Measurements from ENCODE around the gene C1orf35.
A peak's percentile ranks its signal among the peaks of the same experiment; 100 is the strongest.

Gene C1orf35

GRCh38 chr1:228108742-228109072, 5.6 kb upstream of the C1orf35 start:
- Histone ChIP-seq H3K36me3 (ENCODE audit: insufficient read depth, low read length) (peaks cover 16% of the 10 kb centered on the region), H3K27ac (ENCODE audit: low read depth, low read length) (peak overlapping the region; percentile 66), H3K9me3 (ENCODE audit: insufficient read depth, low read depth, low read length) (no peaks in the 10 kb centered on the region), H3K4me1 (ENCODE audit: insufficient read depth, low read length) (0 out of 2 replicates have a peak, but pooled peaks cover 5% of the 10 kb centered on the region), H3K27me3 (ENCODE audit: insufficient read depth, low read length) (peaks cover 13% of the 10 kb centered on the region), H3K9ac (ENCODE audit: low read depth, low read length) (peak overlapping the region; percentile 84), H3K4me3 (ENCODE audit: low read length) (peak overlapping the region; percentile 87)
- WGBS: 11% methylated on average over 8 of the region's 8 CpGs

DNA sequence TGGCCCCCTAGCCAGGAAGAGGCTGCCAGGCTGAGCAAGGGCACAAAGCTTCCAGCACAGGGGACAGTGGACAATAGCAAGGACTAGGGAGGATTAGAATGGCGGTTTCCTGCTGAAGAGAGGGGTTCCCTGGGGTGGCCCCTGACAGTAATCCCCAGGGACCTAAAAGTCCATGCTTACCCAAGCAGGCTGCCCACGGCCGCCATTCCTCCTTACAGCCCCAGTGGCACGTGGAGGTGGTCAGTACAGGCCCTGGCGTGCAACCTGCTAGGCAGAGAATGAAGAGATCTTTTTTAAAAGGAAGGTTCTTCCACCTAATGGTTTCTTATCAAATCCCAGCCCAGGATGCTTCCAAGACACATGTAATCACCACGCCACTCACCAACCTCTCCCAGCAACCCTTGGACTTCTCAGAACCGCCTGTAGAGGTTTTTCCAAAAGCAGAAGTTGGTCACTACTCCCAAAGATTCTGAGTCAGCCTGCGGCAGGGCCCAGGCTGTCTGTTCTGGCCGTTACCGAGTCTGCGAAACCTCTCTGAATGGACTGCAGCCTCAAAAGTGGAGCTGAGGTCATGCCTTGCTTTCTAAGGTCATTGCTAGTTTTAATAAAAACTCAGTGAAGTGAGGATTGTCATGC, 5.0 kb upstream of the C1orf35 start:
- H3K4me3 ChIP-seq (ENCODE audit: low read length): peak overlapping the region; percentile 87
- H3K9me3 ChIP-seq (ENCODE audit: insufficient read depth, low read depth, low read length): no peaks in the 10 kb centered on the region
- peaks cover 16% of the 10 kb centered on the region for H3K36me3 ChIP-seq (ENCODE audit: insufficient read depth, low read length)
- H3K4me1 ChIP-seq (ENCODE audit: insufficient read depth, low read length): 0 out of 2 replicates have a peak, but pooled peaks cover 5% of the 10 kb centered on the region
- no peak overlapping the region for H3K27ac ChIP-seq (ENCODE audit: low read depth, low read length)
- 89% methylated on average over 11 of the region's 11 CpGs for WGBS
- H3K27me3 ChIP-seq (ENCODE audit: insufficient read depth, low read length): peaks cover 13% of the 10 kb centered on the region
- peak overlapping the region; percentile 84; the same call in 1 of the 2 replicates for H3K9ac ChIP-seq (ENCODE audit: low read depth, low read length)

- Histone ChIP-seq H3K27ac (ENCODE audit: low read depth, low read length) (no peak overlapping the region), H3K9me3 (ENCODE audit: insufficient read depth, low read depth, low read length) (no peaks in the 10 kb centered on the region), H3K9ac (ENCODE audit: low read depth, low read length) (no peak overlapping the region), H3K36me3 (ENCODE audit: insufficient read depth, low read length) (peaks cover 16% of the 10 kb centered on the region), H3K4me3 (ENCODE audit: low read length) (no peak overlapping the region), H3K27me3 (ENCODE audit: insufficient read depth, low read length) (peaks cover 13% of the 10 kb centered on the region), H3K4me1 (ENCODE audit: insufficient read depth, low read length) (0 out of 2 replicates have a peak, but pooled peaks cover 5% of the 10 kb centered on the region)
- 94% methylated on average over 19 of the region's 19 CpGs for WGBS
Observed at GRCh38 chr1:228107636-228108035, 4.5 kb upstream of the C1orf35 start.

DNA sequence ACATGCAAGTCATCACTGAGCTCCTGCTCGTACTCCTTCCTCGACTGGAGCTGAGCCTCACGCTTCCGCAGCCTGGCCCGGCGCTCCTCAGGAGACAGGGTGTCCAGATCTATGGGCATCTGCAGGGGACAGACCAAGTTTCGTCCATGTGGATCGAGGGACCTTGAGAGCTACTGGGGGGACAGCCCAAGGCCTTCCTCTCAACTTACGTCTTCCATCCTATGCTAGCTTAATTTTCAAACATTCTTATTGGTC, 3.6 kb upstream of the C1orf35 start:
- H3K4me3 ChIP-seq (ENCODE audit: low read length): no peak overlapping the region
- H3K9ac ChIP-seq (ENCODE audit: low read depth, low read length): no peak overlapping the region
- H3K27ac ChIP-seq (ENCODE audit: low read depth, low read length): no peak overlapping the region
- H3K36me3 ChIP-seq (ENCODE audit: insufficient read depth, low read length): peaks cover 16% of the 10 kb centered on the region
- 0 out of 2 replicates have a peak, but pooled peaks cover 5% of the 10 kb centered on the region for H3K4me1 ChIP-seq (ENCODE audit: insufficient read depth, low read length)
- H3K9me3 ChIP-seq (ENCODE audit: insufficient read depth, low read depth, low read length): no peaks in the 10 kb centered on the region
- peaks cover 13% of the 10 kb centered on the region for H3K27me3 ChIP-seq (ENCODE audit: insufficient read depth, low read length)
- 97% methylated on average over 9 of the region's 9 CpGs for WGBS

- H3K9ac ChIP-seq (ENCODE audit: low read depth, low read length): no peak overlapping the region
- 0 out of 2 replicates have a peak, but pooled peaks cover 5% of the 10 kb centered on the region for H3K4me1 ChIP-seq (ENCODE audit: insufficient read depth, low read length)
- H3K27me3 ChIP-seq (ENCODE audit: insufficient read depth, low read length): peaks cover 13% of the 10 kb centered on the region
- H3K9me3 ChIP-seq (ENCODE audit: insufficient read depth, low read depth, low read length): no peaks in the 10 kb centered on the region
- no peak overlapping the region for H3K27ac ChIP-seq (ENCODE audit: low read depth, low read length)
- no peak overlapping the region for H3K4me3 ChIP-seq (ENCODE audit: low read length)
- H3K36me3 ChIP-seq (ENCODE audit: insufficient read depth, low read length): peaks cover 19% of the 10 kb centered on the region
- 92% methylated on average over 8 of the region's 8 CpGs for WGBS
Observed at GRCh38 chr1:228105996-228106799, 3.1 kb upstream of the C1orf35 start.

- Histone ChIP-seq H3K36me3 (ENCODE audit: insufficient read depth, low read length) (peaks cover 27% of the 10 kb centered on the region), H3K4me1 (ENCODE audit: insufficient read depth, low read length) (0 out of 2 replicates have a peak, but pooled peaks cover 4% of the 10 kb centered on the region), H3K9ac (ENCODE audit: low read depth, low read length) (no peak overlapping the region), H3K9me3 (ENCODE audit: insufficient read depth, low read depth, low read length) (no peaks in the 10 kb centered on the region), H3K27me3 (ENCODE audit: insufficient read depth, low read length) (peaks cover 9% of the 10 kb centered on the region), H3K27ac (ENCODE audit: low read depth, low read length) (no peak overlapping the region), H3K4me3 (ENCODE audit: low read length) (no peak overlapping the region)
- 91% methylated on average over 9 of the region's 9 CpGs for WGBS
Observed at GRCh38 chr1:228105270-228105995, 2.3 kb upstream of the C1orf35 start.

- WGBS: 85% methylated on average over 7 of the region's 7 CpGs
- Histone ChIP-seq H3K9me3 (ENCODE audit: insufficient read depth, low read depth, low read length) (no peaks in the 10 kb centered on the region), H3K4me3 (ENCODE audit: low read length) (no peak overlapping the region), H3K9ac (ENCODE audit: low read depth, low read length) (no peak overlapping the region), H3K27me3 (ENCODE audit: insufficient read depth, low read length) (peaks cover 2% of the 10 kb centered on the region), H3K4me1 (ENCODE audit: insufficient read depth, low read length) (no peaks in the 10 kb centered on the region), H3K36me3 (ENCODE audit: insufficient read depth, low read length) (peaks cover 33% of the 10 kb centered on the region), H3K27ac (ENCODE audit: low read depth, low read length) (no peak overlapping the region)
Observed at GRCh38 chr1:228104526-228105269, 1.6 kb upstream of the C1orf35 start.

DNA sequence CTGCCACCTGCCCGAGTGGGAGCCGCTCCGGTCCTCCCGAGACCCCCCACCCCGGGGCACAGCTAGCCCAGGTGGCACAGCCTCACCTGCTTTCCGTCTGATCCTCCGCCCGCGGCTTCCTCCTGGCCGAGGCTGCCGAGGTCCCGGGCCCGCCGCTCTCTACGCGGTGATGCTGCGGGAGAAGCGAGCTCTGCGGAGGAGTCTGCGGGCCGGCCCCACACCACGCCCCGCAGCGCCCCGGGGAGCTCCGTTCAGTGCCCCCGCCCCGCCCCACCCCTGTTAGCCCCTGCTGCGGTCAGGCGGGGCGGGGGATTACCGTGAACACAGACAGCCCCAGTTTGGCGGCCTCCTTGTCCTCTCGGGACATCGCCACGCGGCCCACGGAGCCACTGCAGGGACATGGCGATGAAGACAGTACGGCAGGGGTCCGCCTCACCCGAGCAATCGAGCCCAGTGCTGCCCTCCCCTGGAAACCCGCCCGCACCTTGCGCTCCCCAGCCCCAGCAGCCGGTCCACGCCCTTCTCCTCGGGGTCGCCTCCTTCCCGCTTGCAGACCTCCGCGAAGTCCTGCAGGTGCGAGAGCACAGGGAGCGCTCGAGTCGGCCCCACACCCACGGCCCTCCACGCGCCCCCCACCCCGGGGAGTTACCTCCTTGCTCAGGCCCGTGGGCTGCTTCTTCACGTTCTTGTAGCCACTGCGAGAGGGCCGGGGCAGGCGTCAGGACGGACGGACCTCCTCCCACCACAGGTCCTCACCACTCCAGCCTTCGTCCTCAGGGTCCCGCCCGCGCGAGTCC, 933 bp downstream of the C1orf35 start:
- Histone ChIP-seq H3K4me3 (ENCODE audit: low read length) (peak overlapping the region; percentile 89), H3K27me3 (ENCODE audit: insufficient read depth, low read length) (no peaks in the 10 kb centered on the region), H3K36me3 (ENCODE audit: insufficient read depth, low read length) (peaks cover 58% of the 10 kb centered on the region), H3K9me3 (ENCODE audit: insufficient read depth, low read depth, low read length) (no peaks in the 10 kb centered on the region), H3K9ac (ENCODE audit: low read depth, low read length) (peak overlapping the region; percentile 81), H3K27ac (ENCODE audit: low read depth, low read length) (no peak overlapping the region), H3K4me1 (ENCODE audit: insufficient read depth, low read length) (no peaks in the 10 kb centered on the region)
- WGBS: 6% methylated on average over 73 of the region's 73 CpGs

- no peak overlapping the region for H3K27ac ChIP-seq (ENCODE audit: low read depth, low read length)
- peaks cover 58% of the 10 kb centered on the region for H3K36me3 ChIP-seq (ENCODE audit: insufficient read depth, low read length)
- peak overlapping the region; percentile 81; the same call in 1 of the 2 replicates for H3K9ac ChIP-seq (ENCODE audit: low read depth, low read length)
- no peaks in the 10 kb centered on the region for H3K9me3 ChIP-seq (ENCODE audit: insufficient read depth, low read depth, low read length)
- H3K4me1 ChIP-seq (ENCODE audit: insufficient read depth, low read length): no peaks in the 10 kb centered on the region
- H3K4me3 ChIP-seq (ENCODE audit: low read length): peak overlapping the region; percentile 89
- WGBS: 72% methylated on average over 15 of the region's 15 CpGs
- no peaks in the 10 kb centered on the region for H3K27me3 ChIP-seq (ENCODE audit: insufficient read depth, low read length)
Observed at GRCh38 chr1:228101614-228101993, 1.5 kb downstream of the C1orf35 start.

DNA sequence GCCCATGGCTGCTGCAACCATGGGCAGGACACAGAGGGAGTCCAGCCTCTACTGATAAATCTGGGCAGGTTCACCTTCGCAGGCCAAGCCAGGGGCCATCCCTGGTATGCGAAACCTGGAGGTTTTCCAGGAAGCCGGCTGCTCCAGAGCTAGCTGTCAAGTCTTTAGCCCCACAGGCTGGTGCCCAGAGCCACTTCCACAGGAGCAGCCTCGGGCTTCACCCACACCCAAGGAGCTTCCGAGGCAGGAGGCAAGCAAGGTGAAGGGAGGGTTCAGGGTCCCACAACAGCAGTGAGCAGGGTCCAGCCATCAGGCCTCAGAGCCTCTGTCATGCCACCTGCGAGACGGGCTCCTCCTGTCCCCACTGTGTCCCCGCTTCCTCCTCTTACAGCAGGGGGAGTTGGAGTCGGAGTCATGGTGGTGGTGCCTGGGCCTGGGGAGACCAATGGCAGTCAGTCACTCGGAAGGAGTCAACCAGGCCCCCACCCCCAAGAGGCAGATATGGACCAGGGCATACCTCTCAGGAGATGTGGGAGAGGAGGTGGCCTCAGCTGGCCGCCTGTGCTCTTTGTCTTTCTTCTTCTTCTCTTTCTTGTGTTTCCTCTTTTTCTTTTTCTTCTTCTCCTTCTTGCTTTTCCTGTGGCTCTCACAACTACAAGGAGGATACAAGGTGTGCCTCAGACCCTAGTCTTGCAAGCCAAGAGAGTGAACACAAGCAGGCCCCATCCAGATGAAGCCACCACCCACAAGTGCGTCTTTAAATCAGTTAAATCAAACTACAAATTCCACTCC, 2.1 kb downstream of the C1orf35 start:
- Histone ChIP-seq H3K4me1 (ENCODE audit: insufficient read depth, low read length) (no peaks in the 10 kb centered on the region), H3K27me3 (ENCODE audit: insufficient read depth, low read length) (no peaks in the 10 kb centered on the region), H3K9me3 (ENCODE audit: insufficient read depth, low read depth, low read length) (no peaks in the 10 kb centered on the region), H3K36me3 (ENCODE audit: insufficient read depth, low read length) (peaks cover 53% of the 10 kb centered on the region), H3K27ac (ENCODE audit: low read depth, low read length) (no peak overlapping the region), H3K4me3 (ENCODE audit: low read length) (peak overlapping the region; percentile 89; the same call in 1 of the 2 replicates), H3K9ac (ENCODE audit: low read depth, low read length) (no peak overlapping the region)
- WGBS: 95% methylated on average over 12 of the region's 12 CpGs
